KMS-11 (cell line): ENCODE measurements around the gene CRACR2A.
A peak's percentile ranks its signal among the peaks of the same experiment; 100 is the strongest.

Experiments
- H2AFZ ChIP-seq: fragments of 200-600 bp; sonication (generic); 2 replicates; pipeline ENCODE4 v1.6.1; 2016; ENCODE audit warnings: antibody characterized with exemption, mixed run types, low read depth
- H3K27ac ChIP-seq: fragments of 200-600 bp; sonication (generic); 2 replicates; pipeline ENCODE4 v1.6.1; 2016; ENCODE audit warnings: mild to moderate bottlenecking, mixed run types
- H3K27me3 ChIP-seq: fragments of 200-600 bp; sonication (generic); 2 replicates; pipeline ENCODE4 v1.6.1; 2017; ENCODE audit warnings: mild to moderate bottlenecking, low read depth, mixed run types, moderate library complexity; ENCODE audit not compliant: insufficient read depth
- H3K36me3 ChIP-seq: fragments of 200-600 bp; sonication (generic); 2 replicates; pipeline ENCODE4 v1.6.1; 2017; ENCODE audit warnings: mild to moderate bottlenecking, mixed run types; ENCODE audit not compliant: insufficient read depth
- H3K4me1 ChIP-seq: fragments of 200-600 bp; sonication (generic); 2 replicates; pipeline ENCODE4 v1.6.1; 2016; ENCODE audit warnings: mild to moderate bottlenecking, low read depth, mixed run types; ENCODE audit not compliant: poor library complexity, severe bottlenecking
- H3K4me2 ChIP-seq: fragments of 200-600 bp; sonication (generic); 2 replicates; pipeline ENCODE4 v1.7.0; 2016; ENCODE audit warnings: mild to moderate bottlenecking, mixed run types
- H3K4me3 ChIP-seq: fragments of 200-600 bp; sonication (generic); IDR thresholded peaks from 2 replicates; pipeline ENCODE4 v1.6.1; 2017; ENCODE audit warnings: low read depth, low read length, mixed read lengths; ENCODE audit not compliant: insufficient read depth
- H3K79me2 ChIP-seq: fragments of 200-600 bp; sonication (generic); 2 replicates; pipeline ENCODE4 v1.6.1; 2016; ENCODE audit warnings: low read depth, mixed run types; ENCODE audit not compliant: insufficient read depth
- H3K9ac ChIP-seq: fragments of 200-600 bp; sonication (generic); 2 replicates; pipeline ENCODE4 v1.6.1; 2016; ENCODE audit warnings: mild to moderate bottlenecking, mixed run types
- H4K20me1 ChIP-seq: fragments of 200-600 bp; sonication (generic); 2 replicates; pipeline ENCODE4 v1.6.1; 2016; ENCODE audit warnings: mild to moderate bottlenecking, mixed run types; ENCODE audit not compliant: insufficient read depth
- TF ChIP-seq, protein P1 (sequence below): fragments of 200-600 bp; sonication (generic); conservative IDR thresholded peaks from 2 replicates; pipeline ENCODE4 v1.6.1; 2017; ENCODE audit warnings: low read depth, mild to moderate bottlenecking, antibody characterized with exemption, low read length, moderate library complexity, mixed read lengths

The CRACR2A gene

DNA sequence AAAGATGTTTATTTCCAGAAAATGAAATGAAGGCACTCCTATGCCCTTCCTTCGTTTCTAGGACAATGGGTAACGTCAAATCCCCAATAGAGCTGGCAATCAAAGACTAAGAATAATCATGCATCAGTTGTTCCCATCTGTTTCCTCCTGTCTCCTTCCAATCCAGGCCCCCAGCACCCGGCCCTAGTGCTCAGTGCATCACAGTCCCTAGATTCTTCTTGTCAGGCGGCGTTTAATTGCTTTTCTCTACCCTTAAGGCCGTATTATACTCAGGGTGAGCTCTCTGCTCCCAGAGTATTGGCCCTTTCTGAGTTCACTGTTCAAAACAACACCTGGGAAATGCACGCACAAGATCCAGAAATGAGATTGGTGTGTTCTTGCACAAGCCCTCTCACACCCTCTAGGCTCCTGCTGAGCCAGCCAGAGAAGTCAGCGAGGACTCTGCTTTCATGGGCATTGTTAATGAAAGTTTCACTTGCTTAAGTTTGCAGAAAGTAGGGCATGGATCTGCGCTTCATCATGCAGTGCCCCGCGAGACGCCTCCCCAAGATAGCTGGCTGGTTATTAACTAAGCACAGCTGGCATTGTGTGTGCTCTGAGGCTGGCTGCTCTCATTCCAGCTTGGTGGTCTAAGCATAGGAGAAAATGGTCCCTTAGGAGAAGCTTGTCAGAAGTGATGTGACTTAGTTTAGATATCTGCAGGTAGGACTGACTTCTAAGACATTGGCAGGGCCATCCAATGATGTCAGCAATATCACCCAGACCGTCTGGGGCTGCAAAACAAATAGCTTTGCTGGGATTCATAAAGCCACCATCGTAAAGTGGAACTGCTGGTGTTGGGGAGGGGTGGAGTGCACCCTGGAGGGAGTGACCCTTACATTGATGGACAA is 28.7 kb downstream of the CRACR2A start:
- H2AFZ ChIP-seq: no peak overlapping the region
- no peaks in the 10 kb centered on the region for H4K20me1 ChIP-seq
- TF ChIP-seq, protein P1, sequence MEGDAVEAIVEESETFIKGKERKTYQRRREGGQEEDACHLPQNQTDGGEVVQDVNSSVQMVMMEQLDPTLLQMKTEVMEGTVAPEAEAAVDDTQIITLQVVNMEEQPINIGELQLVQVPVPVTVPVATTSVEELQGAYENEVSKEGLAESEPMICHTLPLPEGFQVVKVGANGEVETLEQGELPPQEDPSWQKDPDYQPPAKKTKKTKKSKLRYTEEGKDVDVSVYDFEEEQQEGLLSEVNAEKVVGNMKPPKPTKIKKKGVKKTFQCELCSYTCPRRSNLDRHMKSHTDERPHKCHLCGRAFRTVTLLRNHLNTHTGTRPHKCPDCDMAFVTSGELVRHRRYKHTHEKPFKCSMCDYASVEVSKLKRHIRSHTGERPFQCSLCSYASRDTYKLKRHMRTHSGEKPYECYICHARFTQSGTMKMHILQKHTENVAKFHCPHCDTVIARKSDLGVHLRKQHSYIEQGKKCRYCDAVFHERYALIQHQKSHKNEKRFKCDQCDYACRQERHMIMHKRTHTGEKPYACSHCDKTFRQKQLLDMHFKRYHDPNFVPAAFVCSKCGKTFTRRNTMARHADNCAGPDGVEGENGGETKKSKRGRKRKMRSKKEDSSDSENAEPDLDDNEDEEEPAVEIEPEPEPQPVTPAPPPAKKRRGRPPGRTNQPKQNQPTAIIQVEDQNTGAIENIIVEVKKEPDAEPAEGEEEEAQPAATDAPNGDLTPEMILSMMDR: no peak
- no peak overlapping the region for H3K4me3 ChIP-seq
- peak overlapping the region; percentile 29; the same call in 1 of the 2 replicates for H3K4me2 ChIP-seq
- no peaks in the 10 kb centered on the region for H3K36me3 ChIP-seq
- peak overlapping the region; percentile 19; the same call in 1 of the 2 replicates for H3K9ac ChIP-seq
- no peaks in the 10 kb centered on the region for H3K79me2 ChIP-seq
- H3K27me3 ChIP-seq: no peaks in the 10 kb centered on the region
- H3K27ac ChIP-seq: peak overlapping the region; percentile 81
- H3K4me1 ChIP-seq: peaks cover 63% of the 10 kb centered on the region

DNA sequence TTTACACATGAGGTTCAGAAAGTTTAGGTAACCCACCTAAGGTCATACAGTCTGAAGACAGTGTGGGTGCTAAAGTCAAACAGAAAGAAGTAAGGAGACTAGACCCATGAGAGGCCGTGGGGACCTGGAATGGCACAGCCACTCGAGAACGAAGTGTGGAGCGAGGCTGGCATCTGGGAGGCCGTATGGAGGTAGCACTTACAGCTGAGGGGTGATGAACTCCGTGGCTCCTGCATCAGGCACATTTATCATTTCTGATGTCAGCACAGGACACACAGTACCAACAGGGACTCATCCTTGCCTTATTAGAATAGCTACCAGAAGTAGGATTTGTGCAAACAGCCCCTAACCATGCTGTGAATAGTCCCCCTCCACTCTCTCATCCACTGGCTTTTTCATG is 30.5 kb downstream of the CRACR2A start:
- H3K4me1 ChIP-seq: peaks cover 45% of the 10 kb centered on the region
- H3K4me3 ChIP-seq: no peak overlapping the region
- no peaks in the 10 kb centered on the region for H4K20me1 ChIP-seq
- H2AFZ ChIP-seq: no peak overlapping the region
- no peak overlapping the region for H3K27ac ChIP-seq
- no peak overlapping the region for H3K4me2 ChIP-seq
- no peak overlapping the region for H3K9ac ChIP-seq
- H3K36me3 ChIP-seq: no peaks in the 10 kb centered on the region
- no peaks in the 10 kb centered on the region for H3K79me2 ChIP-seq
- H3K27me3 ChIP-seq: no peaks in the 10 kb centered on the region
- TF ChIP-seq, protein P1: no peak

DNA sequence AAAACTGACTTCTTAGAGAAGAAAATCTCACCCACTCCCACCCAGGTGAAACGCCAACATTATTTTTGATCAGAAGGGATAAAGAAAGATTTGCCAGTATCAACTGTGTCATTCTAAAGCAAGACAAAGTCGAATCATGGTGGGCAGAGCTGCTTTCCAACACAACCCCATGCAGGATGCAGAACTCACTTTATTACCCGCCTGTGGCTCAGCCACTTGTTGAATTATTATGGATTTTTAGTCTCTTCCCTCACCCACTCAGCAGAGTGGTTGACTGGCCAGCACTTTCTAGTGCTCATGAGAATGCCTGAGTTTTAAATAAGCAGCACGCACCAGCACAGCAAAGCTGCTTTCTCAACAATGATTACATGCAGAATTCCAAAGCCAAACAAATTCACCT is 32.1 kb downstream of the CRACR2A start:
- no peaks in the 10 kb centered on the region for H4K20me1 ChIP-seq
- H3K27me3 ChIP-seq: no peaks in the 10 kb centered on the region
- H3K9ac ChIP-seq: no peak overlapping the region
- H3K4me3 ChIP-seq: no peak overlapping the region
- H3K79me2 ChIP-seq: no peaks in the 10 kb centered on the region
- H2AFZ ChIP-seq: no peak overlapping the region
- H3K4me1 ChIP-seq: peaks cover 29% of the 10 kb centered on the region
- no peak overlapping the region for H3K4me2 ChIP-seq
- no peak overlapping the region for H3K27ac ChIP-seq
- TF ChIP-seq, protein P1: no peak
- no peaks in the 10 kb centered on the region for H3K36me3 ChIP-seq

DNA sequence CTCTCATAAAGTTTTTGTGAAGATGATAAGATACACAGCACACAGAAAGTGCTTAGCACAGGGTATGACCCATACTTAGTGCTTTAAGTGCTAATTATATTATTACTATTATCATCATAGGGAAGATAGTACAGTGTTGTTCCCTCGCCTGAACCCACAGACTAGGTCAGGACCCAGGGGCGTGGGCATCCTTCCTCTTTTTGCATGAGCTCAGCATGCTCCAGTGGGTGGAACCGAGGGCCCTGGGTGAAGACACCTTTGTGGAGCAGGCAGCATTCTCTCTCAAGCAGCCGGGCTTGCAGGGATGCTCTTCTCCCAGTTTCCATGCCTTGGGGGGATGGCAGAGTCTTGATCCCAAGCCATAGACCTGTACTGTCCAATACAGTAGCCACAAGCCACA is 34.8 kb downstream of the CRACR2A start:
- H3K4me2 ChIP-seq: no peak overlapping the region
- H2AFZ ChIP-seq: no peak overlapping the region
- H3K27ac ChIP-seq: no peak overlapping the region
- no peaks in the 10 kb centered on the region for H3K36me3 ChIP-seq
- H3K79me2 ChIP-seq: no peaks in the 10 kb centered on the region
- peaks cover 4% of the 10 kb centered on the region for H3K4me1 ChIP-seq
- H3K4me3 ChIP-seq: no peak overlapping the region
- TF ChIP-seq, protein P1: no peak
- H4K20me1 ChIP-seq: no peaks in the 10 kb centered on the region
- no peaks in the 10 kb centered on the region for H3K27me3 ChIP-seq
- H3K9ac ChIP-seq: no peak overlapping the region
